Mucosa of descending colon (tissue), 3 donors: ENCODE measurements around the gene GLRX. TPM values are rescaled to one million over a fixed set of nuclear protein-coding genes. Genes with fewer than 3 reads are reported as not detected.

ENCODE experiments used
- ATAC-seq: fragments of 200-7000 bp; cut with Tn5 transposase; one replicate; pipeline ENCODE4 v1.9.1; 2020; ENCODE audit warnings: mild to moderate bottlenecking, moderate library complexity
- DNase-seq, 3 donors: peaks; one replicate each; pipeline ENCODE4 v3.0.0-alpha.2; 2020
- H3K36me3 ChIP-seq: fragments of 200-600 bp; one replicate; pipeline ENCODE4 v1.8.0; 2021; ENCODE audit warnings: low read depth, mild to moderate bottlenecking
- H3K4me1 ChIP-seq: fragments of 200-600 bp; one replicate; pipeline ENCODE4 v1.8.0; 2021; ENCODE audit warnings: low read depth, mild to moderate bottlenecking
- H3K4me3 ChIP-seq: fragments of 200-600 bp; one replicate; pipeline ENCODE4 v1.8.0; 2021; ENCODE audit warnings: mild to moderate bottlenecking
- H3K9me3 ChIP-seq: fragments of 200-600 bp; one replicate; pipeline ENCODE4 v1.8.0; 2021; ENCODE audit warnings: mild to moderate bottlenecking
- intact Hi-C, 2 donors: fragments of 100-400 bp; cut with DNase I in 1 of 2; cut with micrococcal nuclease in 1 of 2; formaldehyde crosslinking; loops; one replicate each; pipeline versions ENCODE4 v1.11.0 to v1.11.1; 2022; cut with DNase I, micrococcal nuclease
- total RNA-seq, 3 donors: library from RNA; stranded (reverse); fragmentation: NEBNext Ultra II Directional in 2 of 3; extraction: Animal tissue kit (Norgen Biotek cat#: 25700) in 2 of 3; gene quantifications; one replicate each; pipeline versions ENCODE4 v1.2.1 to v1.2.4, GENCODE V29; 2021 to 2023
- TF ChIP-seq, protein P1 (sequence below): fragments of 200-600 bp; IDR thresholded peaks from one replicate; pipeline ENCODE4 v1.8.0; 2022; ENCODE audit warnings: antibody characterized with exemption, mild to moderate bottlenecking
- donor health status: DM: no; HTN: no; CAD: no; lungs with moderate emphysema.
- donor health status: DM: no; HTN: no; CAD: no.
- donor health status: DM: no; HTN: yes; CAD: no.

The GLRX gene
- total RNA-seq, 3 donors from 2014 or later: 40.6 to 90.5 (median 65.5) TPM

DNA sequence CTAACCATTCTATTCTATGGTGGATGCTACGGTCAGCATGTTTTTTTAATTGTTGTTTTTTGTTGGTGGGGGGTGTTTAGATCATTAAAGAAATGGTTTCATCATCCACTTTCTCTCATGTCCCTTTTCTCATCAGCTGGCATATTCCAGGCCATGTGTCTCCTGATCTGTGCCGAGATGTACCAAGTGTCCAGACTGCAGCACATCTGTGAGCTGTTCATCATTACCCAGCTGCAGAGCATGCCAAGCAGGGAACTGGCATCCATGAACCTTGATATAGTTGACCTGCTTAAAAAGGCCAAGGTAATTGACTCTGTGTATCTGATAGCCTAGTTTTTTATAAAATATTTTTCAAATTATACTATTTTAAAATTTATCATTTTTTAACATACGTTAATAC lies 38.9 kb downstream of the GLRX start:
- no peak for DNase-seq
- H3K4me1 ChIP-seq: no peaks in the 10 kb centered on the region
- no peaks in the 10 kb centered on the region for H3K9me3 ChIP-seq
- no peak for ATAC-seq
- H3K4me3 ChIP-seq: no peak overlapping the region
- no peaks in the 10 kb centered on the region for H3K36me3 ChIP-seq
- intact Hi-C loops: loop anchor here (1.0 to 5.0 kb wide), 2 partner anchors 59 to 64 kb away; no protein-coding TSS in a partner anchor
- TF ChIP-seq, protein P1, sequence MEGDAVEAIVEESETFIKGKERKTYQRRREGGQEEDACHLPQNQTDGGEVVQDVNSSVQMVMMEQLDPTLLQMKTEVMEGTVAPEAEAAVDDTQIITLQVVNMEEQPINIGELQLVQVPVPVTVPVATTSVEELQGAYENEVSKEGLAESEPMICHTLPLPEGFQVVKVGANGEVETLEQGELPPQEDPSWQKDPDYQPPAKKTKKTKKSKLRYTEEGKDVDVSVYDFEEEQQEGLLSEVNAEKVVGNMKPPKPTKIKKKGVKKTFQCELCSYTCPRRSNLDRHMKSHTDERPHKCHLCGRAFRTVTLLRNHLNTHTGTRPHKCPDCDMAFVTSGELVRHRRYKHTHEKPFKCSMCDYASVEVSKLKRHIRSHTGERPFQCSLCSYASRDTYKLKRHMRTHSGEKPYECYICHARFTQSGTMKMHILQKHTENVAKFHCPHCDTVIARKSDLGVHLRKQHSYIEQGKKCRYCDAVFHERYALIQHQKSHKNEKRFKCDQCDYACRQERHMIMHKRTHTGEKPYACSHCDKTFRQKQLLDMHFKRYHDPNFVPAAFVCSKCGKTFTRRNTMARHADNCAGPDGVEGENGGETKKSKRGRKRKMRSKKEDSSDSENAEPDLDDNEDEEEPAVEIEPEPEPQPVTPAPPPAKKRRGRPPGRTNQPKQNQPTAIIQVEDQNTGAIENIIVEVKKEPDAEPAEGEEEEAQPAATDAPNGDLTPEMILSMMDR: no peak

DNA sequence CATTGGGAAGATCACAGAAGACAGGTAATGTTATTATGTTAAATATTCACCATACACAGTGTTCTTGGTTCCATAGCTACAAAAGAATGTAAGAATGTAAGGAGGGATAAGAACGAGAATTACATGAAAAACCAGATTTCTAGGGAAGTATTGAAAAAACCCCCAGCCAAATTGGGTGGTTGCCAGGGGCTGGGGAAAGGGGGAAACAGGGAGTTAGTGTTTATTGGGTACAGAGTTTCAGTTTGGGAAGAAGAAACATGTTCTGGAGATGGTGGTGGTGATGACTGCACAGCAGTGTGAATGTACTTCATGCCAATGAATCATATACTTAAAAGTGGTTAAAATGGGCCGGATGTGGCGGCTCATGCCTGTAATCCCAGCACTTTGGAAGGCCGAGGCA lies 40.3 kb downstream of the GLRX start:
- ATAC-seq: no peak
- intact Hi-C loops: loop anchor here in 1 of 2 donors (5.0 kb wide), 1 partner anchor 65 kb away; no protein-coding TSS in a partner anchor
- no peaks in the 10 kb centered on the region for H3K36me3 ChIP-seq
- no peak overlapping the region for H3K4me3 ChIP-seq
- no peak for DNase-seq
- no peaks in the 10 kb centered on the region for H3K4me1 ChIP-seq
- no peaks in the 10 kb centered on the region for H3K9me3 ChIP-seq
- TF ChIP-seq, protein P1: no peak

DNA sequence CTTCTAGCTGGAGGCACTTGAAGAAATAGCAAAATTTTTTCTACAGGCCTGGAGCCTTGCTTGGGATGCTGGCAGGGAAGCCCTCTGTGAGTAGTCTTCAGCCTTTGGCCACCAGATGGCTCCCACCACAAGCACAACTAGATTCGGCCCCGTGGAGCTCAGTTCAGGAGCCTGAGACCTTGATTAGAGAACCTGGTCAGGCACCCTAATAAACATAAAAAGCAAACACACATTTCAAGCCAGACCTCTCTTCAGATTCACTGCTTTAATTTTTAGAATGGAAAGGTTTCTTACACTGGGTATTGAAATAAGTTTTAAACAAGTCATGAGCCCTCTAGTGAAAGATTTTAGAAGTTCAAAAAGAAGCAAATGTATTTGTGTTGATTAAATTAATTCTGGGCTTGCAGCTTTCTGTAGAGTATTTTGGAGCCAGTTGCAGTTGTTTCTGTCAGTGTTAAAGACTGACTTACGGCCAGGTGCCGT lies 41.4 kb downstream of the GLRX start:
- Histone ChIP-seq H3K4me3 (no peak overlapping the region), H3K4me1 (no peaks in the 10 kb centered on the region), H3K9me3 (no peaks in the 10 kb centered on the region), H3K36me3 (no peaks in the 10 kb centered on the region)
- ATAC-seq: peak; percentile 94
- intact Hi-C loops: loop anchor here (1.0 to 5.0 kb wide), 2 partner anchors 66 kb away; no protein-coding TSS in a partner anchor
- peak; percentile 72 to 91 (median 81) for DNase-seq
- TF ChIP-seq, protein P1: peak; percentile 73

DNA sequence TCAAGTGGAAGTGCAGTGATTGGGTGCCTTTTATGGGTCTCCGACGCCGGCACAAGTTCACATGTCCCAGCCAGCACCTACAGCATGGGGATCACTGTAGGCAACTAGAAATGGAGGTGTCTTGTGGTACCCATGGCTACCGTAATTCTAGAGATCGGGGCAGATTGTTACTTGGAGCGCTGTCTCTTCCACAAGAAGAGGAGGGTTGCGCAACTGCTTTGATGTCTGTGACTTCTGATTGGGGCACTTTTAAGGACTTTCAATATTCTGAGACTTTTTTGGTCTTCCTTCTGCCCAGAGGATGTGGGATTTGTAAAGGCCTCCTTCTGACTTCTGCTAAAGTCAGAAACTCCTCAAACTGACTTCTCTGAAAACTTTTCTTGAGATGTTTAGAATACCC lies 41.9 kb downstream of the GLRX start:
- intact Hi-C loops: loop anchor here in 1 of 2 donors (5.0 kb wide), 1 partner anchor 67 kb away; no protein-coding TSS in a partner anchor
- Histone ChIP-seq H3K4me1 (no peaks in the 10 kb centered on the region), H3K4me3 (no peak overlapping the region), H3K9me3 (no peaks in the 10 kb centered on the region), H3K36me3 (no peaks in the 10 kb centered on the region)
- DNase-seq: no peak
- TF ChIP-seq, protein P1: no peak
- no peak for ATAC-seq

DNA sequence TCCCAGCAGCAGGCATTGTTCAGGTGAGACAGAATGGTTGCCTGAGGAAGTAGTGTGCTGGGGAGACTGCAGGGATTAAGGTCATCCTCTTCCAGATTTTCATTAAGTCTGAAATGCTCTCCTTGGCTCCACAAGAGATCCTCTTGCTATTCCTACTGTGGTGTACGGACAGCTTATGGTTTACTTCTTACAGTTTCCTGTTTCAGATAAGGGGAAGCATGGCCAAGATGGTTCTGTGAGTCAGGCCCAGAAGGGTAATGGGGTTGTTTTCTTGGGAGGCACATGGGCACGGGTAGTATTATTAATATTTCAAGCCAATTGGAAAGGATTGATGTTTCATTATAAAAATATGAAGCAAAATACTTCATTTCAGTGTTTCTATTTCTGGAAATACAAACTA lies 42.9 kb downstream of the GLRX start:
- TF ChIP-seq, protein P1: no peak
- Histone ChIP-seq H3K4me3 (no peak overlapping the region), H3K9me3 (no peaks in the 10 kb centered on the region), H3K4me1 (no peaks in the 10 kb centered on the region), H3K36me3 (no peaks in the 10 kb centered on the region)
- intact Hi-C loops: loop anchor here in 1 of 2 donors (5.0 kb wide), 1 partner anchor 68 kb away; no protein-coding TSS in a partner anchor
- ATAC-seq: peak; percentile 10
- no peak for DNase-seq
